H1 (cell line): ENCODE results near the gene LMTK3.
A peak's percentile ranks its signal among the peaks of the same experiment; 100 is the strongest.

Source experiments
- ASH2L ChIP-seq: fragments of 200-600, 300-600 bp; sonication (generic); IDR thresholded peaks from one replicate; pipeline ENCODE4 v1.7.1; 2017; ENCODE audit warnings: low read length
- CTCF ChIP-seq, 3 experiments: IDR thresholded peaks; 1 replicate in 2 of 3; 2 replicates in 1 of 3; pipeline versions ENCODE4 v1.5.1 to v1.6.1; 2011; ENCODE audit warnings: low read length in 3 of 3, mild to moderate bottlenecking in 3 of 3, inconsistent platforms in 2 of 3, low read depth in 1 of 3, moderate library complexity in 1 of 3; ENCODE audit not compliant: insufficient read depth in 1 of 3; ENCODE audit errors: control extremely low read depth in 1 of 3
- EP300 ChIP-seq, 2 experiments: IDR thresholded peaks; 1 replicate in 1 of 2; 2 replicates in 1 of 2; pipeline ENCODE4 v1.6.1; 2011 to 2012; ENCODE audit warnings: low read depth in 2 of 2, low read length in 2 of 2, mild to moderate bottlenecking in 2 of 2, borderline replicate concordance in 1 of 2, inconsistent platforms in 1 of 2, moderate library complexity in 1 of 2
- EZH2 ChIP-seq: fragments of 200-600 bp; sonication (generic); IDR thresholded peaks from 2 replicates; pipeline ENCODE4 v1.7.1; 2012; ENCODE audit warnings: low read depth, mild to moderate bottlenecking, moderate library complexity, low read length, inconsistent platforms; ENCODE audit not compliant: severe bottlenecking
- KDM1A ChIP-seq: fragments of 200-600, 300-600 bp; sonication (generic); IDR thresholded peaks from 2 replicates; pipeline ENCODE4 v1.7.1; 2016; ENCODE audit warnings: mild to moderate bottlenecking, low read length, borderline replicate concordance
- NRF1 ChIP-seq: IDR thresholded peaks from 2 replicates; pipeline ENCODE4 v1.6.1; 2011; ENCODE audit warnings: mild to moderate bottlenecking, low read depth, low read length, improper control_type of control experiment
- POLR2A ChIP-seq, 2 experiments: IDR thresholded peaks; 1 replicate in 1 of 2; 2 replicates in 1 of 2; pipeline ENCODE4 v1.6.1; 2011; ENCODE audit warnings: low read depth in 2 of 2, low read length in 2 of 2, mild to moderate bottlenecking in 2 of 2; ENCODE audit errors: control extremely low read depth in 1 of 2
- RAD21 ChIP-seq, 2 experiments: IDR thresholded peaks in 1 of 2; conservative IDR thresholded peaks in 1 of 2; 2 replicates each; pipeline ENCODE4 v1.6.1; 2011; ENCODE audit warnings: low read depth in 2 of 2, low read length in 2 of 2, improper control_type of control experiment in 1 of 2, inconsistent platforms in 1 of 2, mild to moderate bottlenecking in 1 of 2, moderate library complexity in 1 of 2
- RNF2 ChIP-seq: fragments of 200-900, 300-1000 bp; sonication (generic); IDR thresholded peaks from 2 replicates; pipeline ENCODE4 v1.7.1; 2016; ENCODE audit warnings: borderline replicate concordance, low read depth, mild to moderate bottlenecking, antibody characterized with exemption, low read length; ENCODE audit not compliant: poor library complexity, severe bottlenecking; ENCODE audit errors: missing control alignments
- SAP30 ChIP-seq: fragments of 300-600 bp; sonication (generic); IDR thresholded peaks from 2 replicates; pipeline ENCODE4 v1.7.1; 2012; ENCODE audit warnings: low read length, moderate library complexity, mild to moderate bottlenecking, inconsistent platforms; ENCODE audit not compliant: insufficient read depth, insufficient replicate concordance
- SP1 ChIP-seq: IDR thresholded peaks from 2 replicates; pipeline ENCODE4 v1.6.1; 2011; ENCODE audit warnings: low read depth, low read length
- SP2 ChIP-seq: IDR thresholded peaks from 2 replicates; pipeline ENCODE4 v1.6.1; 2012; ENCODE audit warnings: mild to moderate bottlenecking, low read length, inconsistent platforms
- ZNF274 ChIP-seq: IDR thresholded peaks from 2 replicates; pipeline ENCODE4 v1.7.0; 2012; ENCODE audit warnings: low read length, borderline replicate concordance; ENCODE audit errors: extremely low read depth

- peak; percentile 84 for TF ChIP-seq ASH2L
- TF ChIP-seq KDM1A = peak; percentile 98
- TF ChIP-seq CTCF (IDR thresholded peaks at IDR 0.05; ENCODE audit: control extremely low read depth in 1 of 3, insufficient read depth in 1 of 3, low read depth in 1 of 3, low read length in 3 of 3) = peak in 1 of 3 experiments; percentile 1; a peak in 1 of 4 replicates
- no peak for TF ChIP-seq RAD21 (IDR thresholded peaks at IDR 0.05 in 1 of 2, conservative IDR thresholded peaks at IDR 0.05 in 1 of 2; ENCODE audit: low read depth in 2 of 2, low read length in 2 of 2)
- no peak for TF ChIP-seq SAP30
- TF ChIP-seq POLR2A (IDR thresholded peaks at IDR 0.05; ENCODE audit: control extremely low read depth in 1 of 2, low read depth in 2 of 2, low read length in 2 of 2) = no peak; a peak in 1 of 3 replicates
- no peak for TF ChIP-seq SP2
- no peak for TF ChIP-seq EZH2
- TF ChIP-seq RNF2 = no peak
- no peak for TF ChIP-seq ZNF274
- TF ChIP-seq NRF1 = no peak
- no peak for TF ChIP-seq EP300 (IDR thresholded peaks at IDR 0.05; ENCODE audit: borderline replicate concordance in 1 of 2, low read depth in 2 of 2, low read length in 2 of 2)
- TF ChIP-seq SP1 = no peak
Measured at GRCh38 chr19:48513289-48514122, 1.9 kb upstream of the LMTK3 start.
